Esophagus mucosa (tissue), 1 donor: Measurements from ENCODE around the gene HS6ST3. TPM values are rescaled to one million over a fixed set of nuclear protein-coding genes. Genes with fewer than 3 reads are reported as not detected.
"Not testable (repeated sequence)": the region's sequence is repeated elsewhere in the genome, so short reads cannot be mapped to it uniquely, and the experiment has no call there.

Experiments
- ATAC-seq: fragments of 200-7000 bp; cut with Tn5 transposase; one replicate; pipeline ENCODE4 v1.9.1; 2020
- total RNA-seq: library from RNA; stranded (reverse); gene quantifications from one replicate; pipeline ENCODE4 v1.2.4, GENCODE V29; 2023
- donor health status: DM: yes; HTN: yes; CAD: no.

HS6ST3 gene
- total RNA-seq, 1 donor from 2014 or later: not detected

DNA sequence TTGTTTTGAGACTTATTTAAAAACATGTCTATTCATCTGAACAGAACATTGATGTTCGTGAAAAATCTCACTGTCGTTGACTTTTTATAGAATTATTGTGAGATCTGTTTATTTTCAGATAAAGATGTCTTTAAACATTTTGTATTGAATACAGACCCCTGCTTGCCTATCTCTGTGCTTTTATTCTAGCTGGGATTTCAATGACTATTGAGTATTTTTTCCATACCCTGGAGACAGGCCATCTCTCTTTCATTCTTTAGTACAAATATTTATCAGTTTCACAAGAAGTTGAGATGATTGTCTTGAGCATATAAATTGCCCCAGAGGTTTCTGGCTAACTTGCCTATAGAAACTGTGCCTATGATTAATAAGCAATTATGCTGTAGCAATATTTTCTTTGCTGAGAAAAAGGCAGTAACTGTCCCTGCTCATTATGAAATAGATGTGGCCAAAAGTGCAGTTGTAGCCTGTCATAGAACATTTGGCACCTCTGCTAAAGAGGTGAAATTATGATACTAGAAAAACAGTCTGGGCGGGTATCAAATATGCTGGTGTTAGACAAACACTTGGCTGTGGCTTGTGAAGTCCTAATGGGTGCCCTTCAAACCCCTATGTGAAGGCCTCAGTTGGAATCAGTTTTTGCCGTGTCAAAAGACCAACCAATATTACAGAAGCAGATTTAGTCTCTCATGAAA is 360.6 kb downstream of the HS6ST3 start:
- no peak for ATAC-seq

DNA sequence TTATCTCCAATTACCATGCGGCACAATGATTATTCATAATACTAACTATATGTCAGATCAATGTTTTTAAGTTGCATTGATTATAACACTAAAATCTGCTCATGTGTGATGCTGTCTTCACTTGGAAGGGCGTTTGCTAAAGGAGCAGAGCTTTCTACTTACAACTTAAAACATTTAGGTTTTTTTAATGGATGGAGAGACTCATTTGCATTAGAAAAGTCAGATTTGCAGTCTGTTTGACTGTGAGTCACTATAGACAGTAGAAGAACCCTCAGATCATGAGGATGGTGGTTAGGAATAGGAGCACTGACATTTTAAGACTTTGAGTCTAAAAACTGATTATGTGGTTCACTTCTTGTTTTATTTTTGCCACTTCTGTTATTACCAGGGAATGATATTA is 364.6 kb downstream of the HS6ST3 start:
- ATAC-seq: no peak

DNA sequence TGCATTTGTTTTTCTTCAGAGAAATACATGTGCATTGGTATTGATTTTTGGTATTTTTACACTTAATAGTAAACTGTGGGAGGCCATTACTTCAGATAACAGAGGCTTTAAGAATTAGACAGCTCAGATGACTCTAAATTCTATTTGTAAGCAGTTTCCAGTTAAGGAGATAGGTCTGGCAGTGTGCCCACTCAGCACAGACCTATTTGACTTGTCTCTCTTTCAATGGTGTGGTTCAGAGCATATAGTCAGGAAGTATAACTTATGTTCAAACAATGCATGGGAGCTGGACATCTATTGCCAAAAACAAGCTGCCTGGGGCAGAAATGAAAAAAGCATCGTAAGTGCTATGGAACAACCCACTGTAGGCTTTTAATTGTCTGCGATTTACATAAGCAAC is 370.7 kb downstream of the HS6ST3 start:
- ATAC-seq: no peak

DNA sequence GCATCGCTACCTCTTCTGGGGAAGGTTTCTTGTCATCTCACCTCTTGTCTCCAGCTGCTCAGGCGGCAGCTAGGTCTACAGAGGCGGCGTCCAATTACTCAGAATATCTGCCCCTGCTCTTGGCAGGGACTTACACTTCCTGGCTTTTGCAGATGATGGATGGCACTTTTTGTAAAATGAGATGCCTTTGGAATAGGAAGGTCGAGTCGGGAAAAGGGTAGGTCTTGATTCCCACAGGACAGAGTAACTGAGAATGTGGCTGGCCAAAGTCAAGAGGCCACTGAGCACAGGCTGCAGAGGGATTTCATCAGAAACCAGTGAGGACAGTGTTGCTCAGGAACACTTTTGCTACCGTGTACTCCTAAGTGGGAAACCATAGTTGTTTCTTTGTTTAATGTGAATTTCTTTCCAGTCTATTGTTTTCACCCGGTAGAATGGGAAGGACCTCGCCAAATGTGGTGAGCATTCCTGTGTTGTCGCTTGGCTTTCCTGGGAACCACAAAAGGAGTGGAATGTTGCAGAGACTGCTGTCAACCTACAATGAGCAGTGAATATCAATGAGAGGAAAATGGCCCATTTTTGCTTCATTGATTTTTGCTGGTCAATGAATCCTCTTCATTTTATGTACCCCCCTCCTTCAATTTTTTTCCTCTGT is 383.7 kb downstream of the HS6ST3 start:
- no peak for ATAC-seq

DNA sequence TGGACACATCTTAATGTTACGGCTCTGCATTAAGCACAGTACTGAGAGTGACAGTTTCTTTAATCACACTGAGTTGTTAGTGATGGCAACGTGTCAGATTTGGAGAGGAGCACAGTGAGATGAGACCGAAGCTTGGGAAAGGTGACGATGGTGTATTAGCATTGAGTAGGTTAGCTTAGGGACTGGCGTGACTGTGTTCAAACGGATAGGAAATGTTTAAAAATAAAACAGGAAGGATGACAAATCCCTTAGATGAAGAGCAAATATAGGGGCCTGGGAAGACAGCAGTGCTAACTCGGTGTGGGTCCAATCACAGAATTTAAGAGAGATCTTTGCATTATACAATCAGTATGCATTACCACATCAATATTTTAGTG is 384.3 kb downstream of the HS6ST3 start:
- no peak for ATAC-seq

DNA sequence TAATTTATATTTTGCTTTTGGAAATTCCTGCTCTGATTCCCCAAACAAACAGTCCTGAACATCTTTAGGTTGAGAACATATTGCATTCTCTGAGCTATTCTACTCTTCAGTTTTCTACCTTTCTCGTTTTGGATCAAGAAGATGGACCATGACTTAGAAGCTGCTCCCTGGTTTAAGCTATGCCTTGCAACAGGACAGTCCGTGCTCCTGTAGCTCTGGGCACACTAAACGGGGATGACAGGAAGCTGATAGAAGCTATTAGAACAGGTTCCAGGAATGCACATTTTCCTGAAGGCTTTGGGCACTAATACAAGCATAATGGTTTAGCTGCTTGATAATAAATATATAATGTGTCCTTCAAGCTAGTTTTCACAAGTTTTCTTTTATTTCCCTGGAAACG is 385.2 kb downstream of the HS6ST3 start:
- no peak for ATAC-seq

DNA sequence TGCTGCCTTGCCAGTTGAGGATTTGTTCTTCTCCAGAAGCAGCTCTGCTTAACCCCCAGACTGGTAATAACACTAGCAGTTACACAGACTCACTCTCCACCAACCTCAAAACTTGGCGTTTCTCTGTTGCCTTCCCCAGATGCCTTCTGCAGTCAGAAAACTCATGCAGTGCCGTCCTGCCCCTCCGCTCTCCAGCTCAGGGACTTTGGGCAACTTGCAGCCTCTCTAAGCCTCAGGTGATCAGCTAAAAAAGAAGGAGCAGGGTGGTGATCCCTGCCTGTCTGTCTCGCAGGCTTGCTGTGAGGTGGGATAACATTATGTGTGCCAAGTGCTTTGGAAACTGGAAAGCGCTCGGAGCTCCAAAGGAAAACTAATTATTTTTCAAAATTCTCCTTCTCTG is 391.6 kb downstream of the HS6ST3 start:
- ATAC-seq: no peak

DNA sequence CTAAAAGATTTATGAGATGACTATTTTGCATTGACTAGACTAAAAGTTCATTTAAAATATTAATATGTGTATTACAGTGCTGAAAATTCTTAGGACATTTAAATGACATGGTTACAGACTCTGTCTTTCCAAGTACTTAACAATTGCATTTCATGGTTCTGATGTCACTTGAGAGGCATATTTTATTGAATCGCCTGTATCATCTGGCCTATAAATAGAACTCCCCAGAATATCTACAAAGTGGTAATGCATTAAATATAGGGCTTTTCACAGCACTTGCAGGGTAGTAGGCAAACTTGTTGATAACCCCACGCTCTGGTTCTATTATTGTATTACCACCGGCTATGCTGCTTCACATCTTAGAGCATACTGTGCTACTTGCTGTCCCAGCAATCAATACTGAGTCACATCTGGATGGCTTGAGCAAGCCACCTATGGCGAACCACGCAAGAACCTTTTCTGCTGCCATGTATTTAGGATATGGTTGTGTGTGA is 400.6 kb downstream of the HS6ST3 start:
- ATAC-seq: no peak

DNA sequence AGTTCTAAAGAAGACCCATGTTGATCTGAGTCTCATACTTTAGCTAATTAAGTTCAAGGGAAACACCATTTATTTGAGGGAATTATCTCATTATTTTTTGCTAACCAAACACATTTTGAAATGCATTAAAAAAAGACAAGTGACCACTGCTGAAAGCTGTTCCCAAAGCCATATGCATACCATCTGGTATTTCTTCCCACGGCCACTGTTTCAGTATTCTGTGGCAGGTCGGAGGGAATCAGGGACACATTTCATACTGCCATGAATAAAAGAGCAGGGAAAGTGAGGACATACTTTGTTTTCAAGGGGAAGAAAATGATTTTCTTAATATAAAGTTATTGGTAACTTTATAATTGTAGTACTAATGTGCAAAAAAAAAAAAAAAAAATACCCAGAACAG is 401.2 kb downstream of the HS6ST3 start:
- no peak for ATAC-seq

DNA sequence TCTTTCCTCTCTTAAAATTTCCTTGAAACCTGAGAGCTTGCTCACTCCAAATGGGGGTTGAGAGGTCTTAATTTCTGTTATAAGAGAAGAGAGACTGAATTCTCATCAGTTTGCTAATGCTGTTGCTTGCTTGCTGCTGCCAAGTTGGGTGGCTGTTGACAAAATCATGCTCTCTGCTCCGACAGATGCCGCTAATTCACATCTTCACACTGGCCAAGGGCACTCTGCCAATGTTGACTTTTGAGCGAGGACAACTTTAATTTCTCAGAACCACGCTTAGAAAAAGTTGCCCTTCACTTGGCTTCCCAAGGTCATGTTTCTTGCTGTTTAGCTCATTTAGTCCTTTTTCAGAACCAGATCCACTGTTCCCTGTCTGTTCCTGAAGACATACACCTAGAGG is 402.9 kb downstream of the HS6ST3 start:
- ATAC-seq: no peak

DNA sequence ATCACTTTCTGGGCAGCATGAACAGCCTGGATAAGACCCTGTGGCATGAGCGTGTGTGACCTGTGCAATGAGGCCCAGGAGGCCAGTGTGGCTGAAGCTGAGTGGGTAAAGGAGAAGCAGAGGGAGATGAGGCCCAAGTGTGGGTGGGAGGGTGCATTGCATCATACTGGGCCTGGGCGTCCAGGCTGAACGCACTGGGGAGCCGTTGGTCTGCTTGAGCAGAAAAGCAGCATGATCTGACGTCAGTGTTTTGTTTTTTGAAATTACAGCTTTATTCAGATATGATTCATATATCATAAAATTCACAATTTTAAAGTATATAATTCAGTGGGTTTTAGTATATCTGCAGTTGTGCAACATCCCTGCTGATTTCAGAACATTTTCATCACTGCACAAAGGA is 409.7 kb downstream of the HS6ST3 start:
- no peak for ATAC-seq

DNA sequence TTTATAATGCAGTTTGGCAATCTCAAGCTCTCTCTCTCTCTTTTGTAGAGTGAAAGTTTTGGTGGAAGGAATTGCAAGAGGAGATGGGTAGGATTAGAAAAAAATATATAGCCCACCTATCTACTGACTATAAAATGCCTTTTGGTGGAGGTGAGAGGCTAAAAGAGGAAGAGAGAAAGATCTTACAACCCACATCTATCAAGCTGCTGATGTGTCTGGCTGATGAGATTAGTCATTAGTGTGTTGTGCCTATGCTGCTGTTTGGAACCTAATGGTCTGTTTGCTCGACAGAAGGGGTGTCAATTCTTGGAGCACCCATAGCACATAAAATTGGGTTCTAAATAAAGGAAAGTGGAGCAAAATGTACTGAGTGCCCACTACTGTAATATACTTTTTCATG is 411.0 kb downstream of the HS6ST3 start:
- ATAC-seq: no peak

DNA sequence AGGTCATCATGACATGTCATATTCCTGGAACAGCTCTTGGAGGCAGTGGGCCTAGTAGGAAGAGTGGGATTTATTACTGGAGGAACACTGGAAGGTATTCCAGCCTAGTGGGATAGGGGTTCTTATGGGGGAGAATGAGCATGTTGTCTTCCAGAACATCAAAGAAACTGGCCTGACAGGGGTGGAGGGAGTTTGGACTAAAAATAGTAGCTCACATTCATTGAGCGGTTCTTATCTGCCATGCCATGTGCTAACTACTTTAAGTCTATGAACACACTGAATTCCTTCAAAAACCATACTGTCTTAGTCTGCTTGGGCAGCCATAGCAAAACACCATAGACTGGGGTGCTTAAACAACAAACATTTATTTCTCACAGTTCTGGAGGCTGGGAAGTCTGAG is 413.6 kb downstream of the HS6ST3 start:
- ATAC-seq: no peak

DNA sequence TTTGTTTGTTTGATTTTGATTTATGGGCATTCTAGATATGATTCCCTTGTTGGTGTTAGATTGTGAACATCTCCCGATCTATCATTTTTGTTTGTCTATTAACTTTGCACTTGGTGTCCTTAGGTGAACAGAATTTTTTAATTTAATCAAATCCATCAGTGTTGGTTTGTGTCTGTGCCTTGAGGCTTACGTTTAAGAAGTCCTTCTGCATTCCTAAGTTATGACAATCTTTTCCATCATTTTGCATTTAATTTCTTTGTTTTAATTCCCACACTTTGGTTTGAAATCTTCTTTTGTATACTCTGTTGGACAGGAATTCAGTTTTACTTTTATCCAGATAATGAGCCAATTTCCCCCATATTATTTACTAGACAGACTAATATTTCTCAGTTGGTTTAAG is 421.7 kb downstream of the HS6ST3 start:
- no peak for ATAC-seq

DNA sequence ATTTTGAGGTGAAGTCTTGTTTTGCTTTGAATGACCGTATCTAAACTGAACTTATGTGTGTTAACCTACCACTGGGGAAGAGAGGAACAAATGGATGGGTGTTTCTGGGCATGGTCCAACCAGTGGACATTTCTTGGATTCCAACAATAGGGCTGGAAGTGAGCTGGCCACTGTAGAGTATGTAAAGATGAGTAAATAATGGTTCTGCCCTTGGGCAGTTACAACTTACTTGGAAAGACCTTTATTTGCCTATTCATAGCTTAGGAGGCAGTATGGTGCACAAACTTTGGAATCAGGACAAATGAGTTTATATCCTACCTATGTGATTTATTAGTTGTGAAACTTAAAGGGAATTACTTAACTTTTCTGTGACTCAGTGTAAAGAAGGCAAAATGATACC is 429.5 kb downstream of the HS6ST3 start:
- ATAC-seq: no peak

DNA sequence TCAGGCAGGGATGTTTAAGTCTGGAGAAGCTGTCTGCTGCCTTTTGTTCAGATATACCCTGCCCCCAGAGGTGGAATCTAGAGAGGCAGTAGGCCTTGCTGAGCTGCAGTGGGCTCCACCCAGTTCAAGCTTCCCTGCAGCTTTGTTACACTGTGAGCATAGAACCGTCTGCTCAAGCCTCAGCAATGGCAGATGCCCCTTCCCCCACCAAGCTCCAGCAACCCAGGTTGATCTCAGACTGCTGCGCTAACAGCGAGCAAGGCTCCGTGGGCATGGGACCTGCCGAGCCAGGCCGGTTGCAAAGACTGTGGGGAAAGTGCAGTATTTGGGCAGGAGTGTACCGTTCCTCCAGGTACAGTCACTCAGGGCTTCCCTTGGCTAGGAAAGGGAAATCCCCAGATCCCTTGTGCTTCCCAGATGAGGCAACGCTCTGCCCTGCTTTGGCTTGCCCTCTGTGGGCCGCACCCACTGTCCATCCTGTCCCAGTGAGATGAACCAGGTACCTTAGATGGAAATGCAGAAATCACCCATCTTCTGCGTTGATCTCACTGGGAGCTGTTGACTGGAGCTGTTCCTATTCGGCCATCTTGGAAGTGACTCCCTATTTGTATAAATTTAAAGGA is 434.6 kb downstream of the HS6ST3 start:
- not testable (repeated sequence) for ATAC-seq

DNA sequence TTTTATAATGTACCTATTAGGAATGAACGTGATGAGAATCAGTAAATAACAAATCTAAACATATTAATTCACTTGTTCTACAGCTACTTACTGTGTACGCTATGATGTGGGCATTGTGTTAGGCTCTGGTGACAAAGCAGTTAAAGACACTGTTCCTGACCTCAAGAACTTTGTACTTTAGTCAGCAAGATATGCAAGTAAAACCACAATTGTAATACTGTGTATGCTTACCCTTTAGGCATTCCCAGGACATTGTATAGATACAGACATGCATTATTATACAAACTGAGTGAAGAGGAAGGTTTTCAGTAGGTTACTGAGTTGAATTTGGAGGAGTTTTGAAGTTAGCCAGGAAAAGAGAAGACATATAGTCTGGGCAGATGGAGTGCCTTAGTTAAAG is 435.8 kb downstream of the HS6ST3 start:
- no peak for ATAC-seq

DNA sequence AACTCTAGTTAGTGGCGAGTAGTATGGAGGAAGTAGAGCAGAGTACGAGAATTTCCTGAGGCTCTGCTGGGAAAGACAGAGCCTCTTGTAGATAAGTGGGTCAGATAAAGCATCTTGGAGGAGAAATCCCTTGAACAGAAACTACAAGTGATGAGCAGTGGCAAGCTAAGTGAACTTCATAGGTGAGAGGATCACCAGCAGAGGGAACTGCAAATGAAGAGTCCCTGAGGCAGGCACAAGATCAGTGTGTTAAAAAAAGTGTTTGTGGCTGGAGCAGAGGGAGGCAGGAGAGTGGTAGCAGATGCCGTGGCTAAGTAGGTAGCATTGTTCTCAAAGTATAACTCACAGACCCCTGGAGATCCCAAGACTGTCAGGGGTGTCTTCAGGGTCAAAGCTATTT is 437.6 kb downstream of the HS6ST3 start:
- ATAC-seq: no peak

DNA sequence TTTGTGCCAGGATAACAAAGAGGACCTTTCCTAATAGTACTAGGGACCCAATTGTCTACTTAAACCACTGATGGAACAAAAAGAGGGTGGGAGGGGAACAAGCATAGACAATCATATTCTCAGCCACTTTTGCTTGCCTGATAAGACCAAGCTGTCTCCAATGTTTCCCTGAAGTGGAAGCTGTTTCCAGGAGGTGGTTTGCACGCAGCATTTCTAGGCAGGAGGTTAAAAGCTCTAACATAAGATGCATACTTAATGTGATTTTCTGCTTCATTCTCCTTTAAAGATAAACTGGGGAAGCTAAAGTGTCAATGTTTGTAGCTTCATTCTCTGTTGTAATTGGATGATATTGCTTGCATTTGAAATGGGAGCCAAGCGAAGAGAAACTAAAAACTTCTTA is 442.9 kb downstream of the HS6ST3 start:
- ATAC-seq: no peak

DNA sequence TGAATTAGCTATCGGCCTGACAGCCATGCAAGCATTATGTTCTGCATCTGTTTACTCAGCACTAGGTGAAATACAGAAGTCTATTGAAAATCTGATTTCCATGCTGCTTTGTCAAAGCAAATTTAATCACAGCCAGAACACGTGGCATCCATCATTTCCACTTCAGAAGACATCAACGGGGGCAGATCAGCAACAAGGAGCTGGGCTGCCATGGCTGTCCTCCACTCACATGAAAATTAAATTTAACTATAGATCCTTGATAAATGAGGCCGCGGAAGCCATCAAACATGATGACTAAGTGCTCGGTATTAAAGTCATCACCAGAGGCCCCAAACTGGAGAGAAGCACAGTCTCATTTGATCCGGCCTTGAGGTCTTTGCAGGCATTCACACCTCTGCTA is 443.5 kb downstream of the HS6ST3 start:
- no peak for ATAC-seq

DNA sequence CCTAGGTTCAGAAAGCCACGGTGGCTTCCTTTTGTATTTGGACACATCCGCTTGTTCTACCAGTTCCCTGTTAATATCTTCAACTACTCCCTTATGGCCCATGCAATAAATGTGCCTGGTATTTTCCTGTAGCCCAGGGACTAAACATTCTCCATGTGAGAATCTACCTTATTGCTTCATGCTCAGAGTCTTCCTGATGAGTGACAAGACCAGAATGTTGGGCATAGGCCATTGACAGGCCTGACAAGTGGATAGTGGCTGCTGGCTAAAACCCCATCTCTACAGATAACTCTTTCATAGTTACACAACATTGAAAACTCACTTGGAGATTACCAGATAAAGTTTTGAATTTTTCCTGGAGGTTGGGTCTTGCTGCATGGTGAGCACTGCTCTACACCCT is 449.9 kb downstream of the HS6ST3 start:
- ATAC-seq: no peak

DNA sequence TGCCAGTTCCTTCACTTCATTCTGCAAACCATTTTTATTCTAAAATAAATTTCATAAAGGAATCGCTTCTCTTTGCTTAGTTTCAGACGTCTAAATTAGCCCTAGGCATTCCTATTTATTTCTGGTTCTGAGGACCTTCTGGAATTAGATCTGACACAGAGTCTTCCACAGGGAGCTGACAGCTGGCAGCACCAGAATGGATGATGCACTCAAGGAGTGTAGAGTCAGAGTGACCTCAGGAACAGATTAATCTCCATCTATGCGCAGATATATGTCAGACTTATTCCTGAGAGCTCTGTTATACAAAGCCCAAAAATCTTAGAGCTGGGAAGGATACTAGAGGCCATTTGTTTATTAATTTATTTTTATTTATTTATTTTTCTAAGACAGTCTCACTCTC is 450.8 kb downstream of the HS6ST3 start:
- no peak for ATAC-seq

DNA sequence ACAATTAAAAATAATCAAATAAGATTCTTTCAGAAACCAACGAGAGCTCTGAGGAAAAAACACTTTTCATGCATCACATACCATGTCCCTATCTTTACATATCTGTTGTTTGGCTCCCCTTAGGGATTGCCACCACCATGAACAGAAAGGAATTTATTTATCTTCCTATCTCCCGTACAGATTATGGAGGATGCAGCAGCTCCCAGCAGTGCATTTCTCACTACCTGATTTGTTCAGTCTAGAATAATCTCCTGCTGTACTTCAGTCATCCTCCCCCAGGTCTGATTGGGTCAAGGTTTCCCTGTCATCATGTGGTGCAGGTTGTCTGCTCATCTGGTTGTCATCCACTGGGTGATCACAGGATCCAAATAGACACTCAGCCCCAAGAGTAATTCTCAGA is 453.1 kb downstream of the HS6ST3 start:
- no peak for ATAC-seq

DNA sequence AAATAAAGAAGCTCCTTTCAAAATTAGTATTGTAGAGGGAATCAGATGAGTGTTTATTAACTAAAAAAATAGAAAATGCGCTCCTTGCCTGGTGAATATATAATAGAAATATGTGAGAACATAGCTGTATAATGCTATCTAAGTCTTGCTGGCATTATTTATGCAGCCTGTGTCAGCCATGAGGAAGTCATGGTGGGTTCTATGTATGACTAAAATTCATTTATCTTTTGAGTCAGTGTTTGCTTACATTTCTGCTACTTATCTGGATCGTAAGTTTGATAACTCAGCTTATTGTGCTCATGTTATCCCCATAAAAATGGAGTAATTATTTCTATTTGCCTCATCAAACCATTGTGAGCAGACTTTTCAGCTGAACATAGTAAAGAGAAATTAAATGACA is 455.1 kb downstream of the HS6ST3 start:
- ATAC-seq: no peak
